ENCODE measurements around the gene TMEM186.
"Not testable (repeated sequence)": the region's sequence is repeated elsewhere in the genome, so short reads cannot be mapped to it uniquely, and the experiment has no call there.

Gene TMEM186

DNA sequence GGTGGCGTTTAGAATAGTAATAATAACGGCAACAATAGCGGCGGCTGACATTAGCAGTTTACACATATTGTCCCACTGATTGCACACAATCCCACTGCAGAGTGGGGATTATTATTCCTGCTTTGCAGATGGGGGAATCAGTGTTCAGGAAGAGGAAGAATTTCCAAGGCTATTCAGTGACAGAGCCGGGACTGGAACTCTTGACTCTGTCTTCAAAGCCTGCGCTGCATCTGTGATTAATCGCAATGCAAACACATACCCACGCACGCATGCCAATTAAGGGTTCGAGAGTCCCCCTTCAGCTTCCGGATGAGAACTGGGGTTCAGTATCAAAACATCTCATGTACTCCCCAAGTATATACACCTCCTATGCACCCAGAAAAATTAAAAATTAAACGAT is 29.2 kb downstream of the TMEM186 start:
- no peak for DNase-seq

GRCh38 chr16:8767176-8767575 is 30.3 kb downstream of the TMEM186 start:
- no peak for DNase-seq

GRCh38 chr16:8764525-8765250 is 32.8 kb downstream of the TMEM186 start:
- no peak for DNase-seq

DNA sequence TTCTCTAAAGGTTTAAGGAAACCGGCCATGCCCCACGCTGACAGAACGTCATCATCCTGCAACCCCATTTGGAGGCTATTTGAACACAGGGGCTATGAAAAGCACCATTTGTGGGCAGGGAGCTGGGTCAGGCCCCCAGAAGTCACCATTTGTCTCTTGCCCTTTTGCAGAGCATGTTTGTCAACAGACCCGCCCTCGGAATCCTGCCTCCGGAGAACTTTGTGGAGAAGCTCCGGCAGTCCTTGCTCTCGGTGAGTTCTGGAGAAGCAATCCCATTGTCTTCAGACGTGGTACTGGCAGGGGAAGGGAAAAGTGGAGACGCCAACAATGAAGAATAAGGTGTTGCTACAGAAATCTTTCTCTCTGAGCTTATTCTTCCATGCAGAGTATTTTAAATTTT is 33.5 kb downstream of the TMEM186 start:
- DNase-seq: no peak

DNA sequence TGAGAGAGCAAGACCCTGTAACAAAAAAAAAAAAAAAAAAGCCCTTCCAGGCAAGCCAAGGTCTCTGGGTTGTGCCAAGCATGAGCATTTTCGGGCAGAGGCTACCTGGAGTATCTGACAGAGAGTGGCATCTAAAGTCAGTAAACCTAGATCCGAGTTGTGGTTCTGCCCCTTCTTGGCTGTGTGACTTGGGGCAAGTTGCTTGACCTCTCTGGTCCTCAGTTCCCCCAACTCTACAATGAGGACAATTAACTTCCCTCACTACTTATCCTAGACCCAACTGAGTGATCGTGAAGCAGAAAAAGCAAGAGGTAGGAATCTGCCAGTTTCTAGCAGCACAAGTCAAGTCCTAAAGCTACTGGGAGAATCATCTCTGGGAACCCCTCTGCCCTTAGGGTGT is 34.4 kb downstream of the TMEM186 start:
- DNase-seq: no peak

- no peak for DNase-seq
Measured at GRCh38 chr16:8762254-8762653, 35.2 kb downstream of the TMEM186 start.

DNA sequence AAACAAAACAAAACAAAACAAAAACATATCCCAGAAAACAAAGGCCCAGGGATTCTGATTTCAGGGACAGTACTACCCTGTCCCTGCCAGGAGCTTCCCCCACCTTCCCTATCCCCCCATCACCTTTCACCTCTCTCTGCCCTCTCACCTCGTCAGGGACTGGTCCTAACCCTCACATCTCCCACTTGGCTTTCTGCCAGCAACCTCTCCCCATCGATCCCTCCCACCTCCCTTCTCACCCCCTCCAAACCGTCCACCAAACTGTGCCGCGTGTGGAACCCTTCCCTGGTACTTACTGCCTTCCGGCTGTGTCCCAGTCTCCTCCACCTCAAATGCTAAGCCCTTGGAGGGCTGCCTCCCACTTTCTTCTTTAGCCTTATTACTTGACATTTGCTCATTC is 36.4 kb downstream of the TMEM186 start:
- no peak for DNase-seq

- no peak for DNase-seq
Measured at GRCh38 chr16:8760021-8760420, 37.4 kb downstream of the TMEM186 start.

GRCh38 chr16:8758022-8758421 is 39.4 kb downstream of the TMEM186 start:
- no peak for DNase-seq

DNA sequence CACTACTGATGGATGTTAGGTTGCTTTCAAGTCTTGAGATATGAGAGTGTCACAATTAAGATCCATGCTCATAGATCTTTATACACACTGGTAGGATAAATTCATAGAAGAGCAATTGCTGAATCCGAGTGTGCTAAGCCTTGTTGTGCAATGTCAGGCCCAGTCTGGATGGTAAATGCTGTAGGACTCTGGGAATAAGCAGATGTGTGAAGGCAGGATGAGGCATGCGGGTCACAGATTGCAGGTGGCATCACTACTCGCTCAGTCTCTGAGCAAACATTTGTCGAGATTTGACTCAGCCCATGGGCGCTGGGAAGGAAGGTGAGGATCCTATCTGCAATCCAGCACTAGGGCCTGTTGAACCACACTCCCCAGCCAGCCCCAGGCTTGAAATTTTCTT is 40.7 kb downstream of the TMEM186 start:
- no peak for DNase-seq

GRCh38 chr16:8753416-8754054 is 43.9 kb downstream of the TMEM186 start:
- DNase-seq: no peak

GRCh38 chr16:8752706-8753105 is 44.7 kb downstream of the TMEM186 start:
- DNase-seq: no peak

- no peak for DNase-seq
Measured at GRCh38 chr16:8751481-8752311, 45.7 kb downstream of the TMEM186 start.

- DNase-seq: not testable (repeated sequence)
Measured at GRCh38 chr16:8748944-8749343, 48.5 kb downstream of the TMEM186 start.

Data from GOT3 (cell line).